Cerebellar cortex (tissue), 1 donor: Measurements from ENCODE around the gene STN1.

ENCODE experiments used
- DNase-seq: peaks from one replicate; pipeline ENCODE4 v3.0.0-alpha.2; 2015; ENCODE audit warnings: low spot score

The STN1 gene

GRCh38 chr10:103894441-103894864 lies 23.5 kb downstream of the STN1 start:
- no peak for DNase-seq

GRCh38 chr10:103893817-103894216 lies 24.2 kb downstream of the STN1 start:
- no peak for DNase-seq

- DNase-seq: no peak
These were observed 25.8 kb downstream of the STN1 start for GRCh38 chr10:103892181-103892580.

GRCh38 chr10:103890688-103891087 lies 27.3 kb downstream of the STN1 start:
- no peak for DNase-seq

- DNase-seq: no peak
These were observed 27.8 kb downstream of the STN1 start for GRCh38 chr10:103890194-103890658.

- no peak for DNase-seq
These were observed 28.8 kb downstream of the STN1 start for GRCh38 chr10:103889121-103889720.

GRCh38 chr10:103888113-103888841 lies 29.7 kb downstream of the STN1 start:
- DNase-seq: peak; percentile 85

- DNase-seq: no peak
These were observed 32.4 kb downstream of the STN1 start for GRCh38 chr10:103885617-103886016.

- peak; percentile 83 for DNase-seq
These were observed 33.3 kb downstream of the STN1 start for GRCh38 chr10:103884681-103885139.

GRCh38 chr10:103882285-103883007 lies 35.5 kb downstream of the STN1 start:
- peak; percentile 32 for DNase-seq

GRCh38 chr10:103881416-103882284 lies 36.3 kb downstream of the STN1 start:
- peak; percentile 80 for DNase-seq

- DNase-seq: no peak
These were observed 38.2 kb downstream of the STN1 start for GRCh38 chr10:103879831-103880230.

GRCh38 chr10:103879409-103879808 lies 38.6 kb downstream of the STN1 start:
- no peak for DNase-seq

- peak; percentile 79 for DNase-seq
These were observed 40.1 kb downstream of the STN1 start for GRCh38 chr10:103877861-103878260.

- no peak for DNase-seq
These were observed 41.8 kb downstream of the STN1 start for GRCh38 chr10:103876155-103876554.

GRCh38 chr10:103874730-103875129 lies 43.3 kb downstream of the STN1 start:
- no peak for DNase-seq

- no peak for DNase-seq
These were observed 45.6 kb downstream of the STN1 start for GRCh38 chr10:103872137-103872931.

- no peak for DNase-seq
These were observed 47.0 kb downstream of the STN1 start for GRCh38 chr10:103871006-103871405.

GRCh38 chr10:103870516-103870915 lies 47.5 kb downstream of the STN1 start:
- DNase-seq: no peak

- DNase-seq: no peak
These were observed 48.6 kb downstream of the STN1 start for GRCh38 chr10:103869336-103869735.

GRCh38 chr10:103868200-103868599 lies 49.8 kb downstream of the STN1 start:
- no peak for DNase-seq
